COR-L47 (cell line): ENCODE data around the gene ZNF189.
A peak's percentile ranks its signal among the peaks of the same experiment; 100 is the strongest.
"Not testable (repeated sequence)": the region's sequence is repeated elsewhere in the genome, so short reads cannot be mapped to it uniquely, and the experiment has no call there.

Experiments
- DNase-seq: peaks from one replicate; lab custom pipeline; 2025; lab: John Stamatoyannopoulos, UW

Gene ZNF189

GRCh38 chr9:101380295-101380694 lies 18.4 kb upstream of the ZNF189 start:
- DNase-seq, result no peak

GRCh38 chr9:101381118-101381517 lies 17.5 kb upstream of the ZNF189 start:
- DNase-seq, result no peak

GRCh38 chr9:101381833-101382342 lies 16.8 kb upstream of the ZNF189 start:
- no peak for DNase-seq

GRCh38 chr9:101383361-101383760 lies 15.3 kb upstream of the ZNF189 start:
- no peak for DNase-seq

GRCh38 chr9:101384873-101385536 lies 13.6 kb upstream of the ZNF189 start, which contains the start of gene BAAT:
TSS of gene BAAT (minus strand) at chr9:101385006. CDS start at chr9:101371404, 13,602 bp downstream.
- not testable (repeated sequence) for DNase-seq

GRCh38 chr9:101387871-101388506 lies 10.7 kb upstream of the ZNF189 start:
- peak; percentile 79 for DNase-seq

GRCh38 chr9:101388507-101388993 lies 10.1 kb upstream of the ZNF189 start:
- peak; percentile 51 for DNase-seq

- DNase-seq, result no peak
Measured at GRCh38 chr9:101393135-101393534, 5.5 kb upstream of the ZNF189 start.

GRCh38 chr9:101394687-101395086 lies 4.0 kb upstream of the ZNF189 start:
- no peak for DNase-seq

- no peak for DNase-seq
Measured at GRCh38 chr9:101397746-101398067, 944 bp upstream of the ZNF189 start.

GRCh38 chr9:101398930-101399642 lies 435 bp downstream of the ZNF189 start:
- no peak for DNase-seq

GRCh38 chr9:101399643-101399970 lies 956 bp downstream of the ZNF189 start:
- DNase-seq, result no peak

- DNase-seq, result peak; percentile 19
Measured at GRCh38 chr9:101400120-101400519, 1.5 kb downstream of the ZNF189 start.

- no peak for DNase-seq
Measured at GRCh38 chr9:101403516-101404285, 5.0 kb downstream of the ZNF189 start.

- no peak for DNase-seq
Measured at GRCh38 chr9:101408374-101409078, 9.9 kb downstream of the ZNF189 start.

GRCh38 chr9:101409079-101409477 lies 10.4 kb downstream of the ZNF189 start:
- DNase-seq, result no peak

- DNase-seq, result no peak
Measured at GRCh38 chr9:101414839-101415238, 16.2 kb downstream of the ZNF189 start.

- DNase-seq, result no peak
Measured at GRCh38 chr9:101415578-101415977, 16.9 kb downstream of the ZNF189 start.

GRCh38 chr9:101417389-101417788 lies 18.7 kb downstream of the ZNF189 start:
- no peak for DNase-seq

- no peak for DNase-seq
Measured at GRCh38 chr9:101417977-101418376, 19.3 kb downstream of the ZNF189 start.
